Testis (tissue), 3 donors: ENCODE results near the gene SUSD6. TPM values are rescaled to one million over a fixed set of nuclear protein-coding genes. Genes with fewer than 3 reads are reported as not detected.

ENCODE experiments used
- DNase-seq: peaks from one replicate; pipeline ENCODE4 v3.0.0-alpha.2; 2019
- H3K27ac ChIP-seq, 2 donors: fragments of 200-600 bp; sonication (generic); one replicate each; pipeline ENCODE4 v1.5.1; 2019
- H3K27me3 ChIP-seq: fragments of 200-600 bp; sonication (generic); one replicate; pipeline ENCODE4 v1.5.1; 2019
- H3K36me3 ChIP-seq: fragments of 200-600 bp; sonication (generic); one replicate; pipeline ENCODE4 v1.5.1; 2017; ENCODE audit warnings: low read depth; ENCODE audit errors: missing control alignments
- H3K4me1 ChIP-seq: fragments of 200-600 bp; sonication (generic); one replicate; pipeline ENCODE4 v1.5.1; 2019
- H3K4me3 ChIP-seq, 2 donors: fragments of 200-600 bp; sonication (generic); one replicate each; pipeline ENCODE4 v1.5.1; 2017 to 2019
- H3K9me3 ChIP-seq: fragments of 200-600 bp; sonication (generic); one replicate; pipeline ENCODE4 v1.5.1; 2017
- POLR2A ChIP-seq: fragments of 450-650 bp; IDR thresholded peaks from one replicate; pipeline ENCODE4 v1.6.1; 2017; ENCODE audit warnings: antibody characterized with exemption, mild to moderate bottlenecking, moderate library complexity
- WGBS, 2 donors: methylation state at CpG; one replicate each; pipeline ENCODE4 v1.1.5; 2018; 5-methylcytosine and 5-hydroxymethylcytosine counted together
- intact Hi-C: fragments of 100-400 bp; cut with DNase I; formaldehyde crosslinking; loops from one replicate; pipeline ENCODE4 v1.15.1; 2023; ENCODE audit warnings: low total_unique reads
- polyA plus RNA-seq: library from polyadenylated mRNA; stranded (reverse); fragments of 350-450 nt; fragmentation: Illumina TruSeq; extraction: RNeasy Lipid Tissue Mini Kit (QIAGEN cat#74804); gene quantifications from one replicate; pipeline ENCODE4 v1.2.3, GENCODE V29; 2014; ENCODE audit warnings: low read depth, low replicate concordance; ENCODE audit not compliant: insufficient read depth
- total RNA-seq, 2 donors: library from RNA; depleted of rRNA; stranded (reverse); fragments of >200 nt; gene quantifications; one replicate each; pipeline ENCODE4 v1.2.3, GENCODE V29; 2016
- TF ChIP-seq, protein P1 (sequence below), 3 experiments: fragments of 450-650 bp in 2 of 3; fragments of 200-600 bp in 1 of 3; sonication (generic) in 1 of 3; IDR thresholded peaks; one replicate each; pipeline ENCODE4 v1.5.1; 2016 to 2019; ENCODE audit warnings: antibody characterized with exemption in 3 of 3, mild to moderate bottlenecking in 2 of 3, moderate library complexity in 1 of 3

SUSD6 gene
- total and polyA plus RNA-seq, 3 donors from 2014 or later = 27.7 to 39.5 (median 38.7) TPM

DNA sequence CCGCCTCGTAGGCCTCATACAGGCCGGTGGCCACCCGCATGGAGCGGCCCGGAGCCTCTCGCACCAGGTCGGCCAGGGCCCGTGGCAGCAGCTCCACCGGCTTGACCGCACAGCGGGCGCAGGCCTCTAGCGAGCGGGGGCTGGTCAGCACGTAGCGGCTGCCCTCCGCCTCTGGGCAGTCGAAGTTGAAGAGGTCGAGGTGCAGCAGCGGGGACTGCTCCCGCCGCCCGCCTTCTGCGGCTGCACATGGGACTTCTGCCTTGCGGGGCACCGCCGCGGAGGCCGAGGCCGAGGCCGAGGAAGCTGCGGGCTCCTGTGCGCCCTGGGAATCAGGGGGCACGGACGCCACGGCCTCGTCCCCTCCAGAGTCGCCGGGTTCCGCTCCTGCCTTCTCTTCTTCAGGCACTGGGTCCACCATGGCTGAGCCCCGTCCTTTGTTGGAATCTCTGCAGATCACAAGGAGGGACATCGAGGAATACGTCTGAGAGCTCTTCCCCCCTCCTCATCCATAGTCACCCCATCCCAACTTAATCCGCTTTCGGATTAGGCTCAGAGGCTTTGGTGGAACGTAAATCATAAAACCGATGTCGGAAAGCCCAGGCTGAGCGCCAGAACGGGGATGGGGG is 38.1 kb upstream of the SUSD6 start:
- TF ChIP-seq, protein P1, sequence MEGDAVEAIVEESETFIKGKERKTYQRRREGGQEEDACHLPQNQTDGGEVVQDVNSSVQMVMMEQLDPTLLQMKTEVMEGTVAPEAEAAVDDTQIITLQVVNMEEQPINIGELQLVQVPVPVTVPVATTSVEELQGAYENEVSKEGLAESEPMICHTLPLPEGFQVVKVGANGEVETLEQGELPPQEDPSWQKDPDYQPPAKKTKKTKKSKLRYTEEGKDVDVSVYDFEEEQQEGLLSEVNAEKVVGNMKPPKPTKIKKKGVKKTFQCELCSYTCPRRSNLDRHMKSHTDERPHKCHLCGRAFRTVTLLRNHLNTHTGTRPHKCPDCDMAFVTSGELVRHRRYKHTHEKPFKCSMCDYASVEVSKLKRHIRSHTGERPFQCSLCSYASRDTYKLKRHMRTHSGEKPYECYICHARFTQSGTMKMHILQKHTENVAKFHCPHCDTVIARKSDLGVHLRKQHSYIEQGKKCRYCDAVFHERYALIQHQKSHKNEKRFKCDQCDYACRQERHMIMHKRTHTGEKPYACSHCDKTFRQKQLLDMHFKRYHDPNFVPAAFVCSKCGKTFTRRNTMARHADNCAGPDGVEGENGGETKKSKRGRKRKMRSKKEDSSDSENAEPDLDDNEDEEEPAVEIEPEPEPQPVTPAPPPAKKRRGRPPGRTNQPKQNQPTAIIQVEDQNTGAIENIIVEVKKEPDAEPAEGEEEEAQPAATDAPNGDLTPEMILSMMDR (IDR thresholded peaks at IDR 0.05) = no peak
- TF ChIP-seq POLR2A = no peak
- intact Hi-C loops = no loop called here
- Histone ChIP-seq H3K4me3 (peak overlapping the region; percentile 1 to 36), H3K9me3 (no peaks in the 10 kb centered on the region), H3K4me1 (peaks cover 8% of the 10 kb centered on the region), H3K27ac (no peak overlapping the region), H3K36me3 (no peaks in the 10 kb centered on the region), H3K27me3 (no peaks in the 10 kb centered on the region)
- WGBS, 2 donors = 0 to 19% methylated on average over 1 to 51 of the region's 51 CpGs
- no peak for DNase-seq

DNA sequence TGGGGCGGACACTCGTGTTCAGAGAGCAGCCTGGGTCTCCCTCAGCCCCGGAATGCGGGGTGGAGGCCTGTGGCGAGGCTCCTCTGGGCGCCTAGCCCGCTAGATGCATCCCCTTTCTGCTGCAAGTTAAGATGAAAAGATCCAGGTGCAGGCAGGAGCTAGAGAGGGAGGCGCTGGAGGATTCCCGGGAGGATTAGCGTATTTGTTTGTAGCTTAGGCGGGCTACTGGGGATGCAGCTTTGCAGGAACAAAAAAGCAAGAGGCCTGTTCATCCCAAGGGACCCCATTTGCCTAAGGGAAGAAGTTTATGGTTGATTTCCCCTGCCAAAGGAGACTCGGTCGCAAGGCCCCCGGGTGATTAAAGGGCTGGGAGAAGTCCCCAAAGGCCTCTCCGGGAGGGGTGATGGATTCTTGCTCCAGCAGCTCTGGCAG is 37.5 kb upstream of the SUSD6 start:
- H3K9me3 ChIP-seq = no peaks in the 10 kb centered on the region
- TF ChIP-seq POLR2A = no peak
- TF ChIP-seq, protein P1 (IDR thresholded peaks at IDR 0.05) = no peak
- no peaks in the 10 kb centered on the region for H3K27me3 ChIP-seq
- DNase-seq = no peak
- intact Hi-C loops = no loop called here
- no peaks in the 10 kb centered on the region for H3K36me3 ChIP-seq
- no peak overlapping the region for H3K27ac ChIP-seq
- H3K4me1 ChIP-seq = peaks cover 8% of the 10 kb centered on the region
- peak overlapping the region in 1 of 2 donors; percentile 29 for H3K4me3 ChIP-seq
- WGBS, 2 donors = 3 to 6% methylated on average over 10 to 15 of the region's 15 CpGs

- peak; percentile 58 for DNase-seq
- no peak within 1 kb of the TSS for H3K27ac ChIP-seq
- intact Hi-C loops = no loop called here
- H3K36me3 ChIP-seq = no peaks in the 10 kb centered on the region
- H3K27me3 ChIP-seq = no peaks in the 10 kb centered on the region
- TF ChIP-seq, protein P1 (IDR thresholded peaks at IDR 0.05) = peak in 2 of 3 experiments; percentile 35 to 81
- TF ChIP-seq POLR2A = no peak
- H3K9me3 ChIP-seq = no peaks in the 10 kb centered on the region
- H3K4me3 ChIP-seq = peak within 1 kb of the TSS in 1 of 2 donors; percentile 29
- 1% methylated on average over 25 to 52 of the region's 52 CpGs for WGBS, 2 donors
- H3K4me1 ChIP-seq = peaks cover 8% of the 10 kb centered on the region
These were observed 37.0 kb upstream of the SUSD6 start, which contains the start of gene CCDC177 for GRCh38 chr14:69574263-69574953. Gene CCDC177 (minus strand): TSS chr14:69574871. CDS start chr14:69573622, 1,249 bp downstream.

- H3K36me3 ChIP-seq = no peaks in the 10 kb centered on the region
- no peak for DNase-seq
- intact Hi-C loops = no loop called here
- no peak overlapping the region for H3K4me3 ChIP-seq
- WGBS, 2 donors = 34 to 37% methylated on average over 5 of the region's 5 CpGs
- H3K9me3 ChIP-seq = no peaks in the 10 kb centered on the region
- H3K4me1 ChIP-seq = peaks cover 8% of the 10 kb centered on the region
- H3K27me3 ChIP-seq = no peaks in the 10 kb centered on the region
- TF ChIP-seq, protein P1 (IDR thresholded peaks at IDR 0.05) = no peak
- no peak for TF ChIP-seq POLR2A
- no peak overlapping the region for H3K27ac ChIP-seq
These were observed 36.5 kb upstream of the SUSD6 start for GRCh38 chr14:69574954-69575295.
